ENCODE data around the gene RNF11.

Gene RNF11

DNA sequence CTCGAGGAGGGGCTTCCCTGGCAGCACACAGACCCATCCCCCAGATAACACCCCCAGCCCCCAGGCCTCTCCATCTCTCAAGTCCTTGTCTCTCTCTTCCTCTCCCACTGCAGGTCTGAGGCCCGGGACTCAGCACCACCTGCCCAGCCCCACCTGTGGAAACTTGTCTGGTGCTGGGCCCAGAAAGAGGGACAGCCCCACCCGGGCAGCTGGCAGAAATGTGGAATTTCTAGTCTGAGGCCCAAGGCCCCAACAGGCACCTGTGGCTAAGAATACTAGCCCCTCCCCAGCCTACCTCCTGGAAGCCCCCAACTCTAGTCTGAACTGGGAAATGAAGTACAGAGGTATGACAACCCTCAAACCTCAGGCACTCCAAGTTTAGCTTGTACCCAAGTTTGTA, 78.9 kb downstream of the RNF11 start:
- no peak for DNase-seq (ENCODE audit: low read depth)

DNA sequence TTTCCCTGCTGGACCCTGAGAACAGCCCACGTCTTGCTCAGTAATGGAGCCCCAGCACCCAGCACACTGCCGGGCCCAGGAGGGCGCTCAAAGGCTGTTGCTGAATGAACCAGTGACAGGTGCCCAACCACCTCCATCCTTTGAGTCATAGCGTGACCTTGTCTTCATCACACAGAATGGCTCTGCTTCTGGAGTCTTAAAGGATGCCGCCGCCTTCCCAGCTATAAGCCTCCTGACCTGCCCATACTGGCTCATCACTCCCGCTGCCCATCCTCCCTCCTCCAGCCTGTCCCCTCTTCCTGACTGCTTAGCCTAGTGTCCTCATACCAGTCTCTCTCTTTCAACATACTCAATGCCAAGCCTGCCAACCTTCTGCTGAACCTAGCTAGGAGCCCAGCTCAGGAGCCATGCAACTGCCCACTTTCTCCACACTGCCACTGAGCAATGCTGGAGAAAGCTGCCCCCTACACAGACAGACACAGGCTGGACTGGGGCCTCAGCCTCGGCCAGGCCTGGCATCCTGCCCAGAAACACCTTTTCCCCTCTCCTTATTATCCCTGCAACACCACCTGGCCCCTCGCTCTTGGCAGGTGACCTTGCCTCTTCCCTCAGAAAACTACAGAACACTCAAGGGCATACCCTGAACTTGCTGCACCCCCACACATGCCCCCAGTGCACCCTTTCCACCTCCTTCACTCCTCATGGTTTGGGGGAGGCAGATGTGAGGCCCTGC, 80.2 kb downstream of the RNF11 start:
- DNase-seq (ENCODE audit: low read depth), result no peak

DNA sequence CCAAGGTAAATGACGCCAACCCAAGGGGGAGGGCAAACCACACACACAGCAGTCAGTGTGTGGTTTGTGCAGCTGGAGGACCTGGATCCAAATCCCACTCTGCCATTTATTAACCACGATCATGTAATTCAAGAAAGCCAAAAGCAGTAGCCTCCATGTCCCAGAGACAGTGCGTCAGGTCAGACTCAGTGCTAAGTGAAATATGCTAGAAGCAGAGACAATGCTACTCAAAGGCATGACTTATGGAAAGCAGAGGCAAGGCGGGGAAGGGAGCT, 80.7 kb downstream of the RNF11 start:
- DNase-seq (ENCODE audit: low read depth), result no peak

DNA sequence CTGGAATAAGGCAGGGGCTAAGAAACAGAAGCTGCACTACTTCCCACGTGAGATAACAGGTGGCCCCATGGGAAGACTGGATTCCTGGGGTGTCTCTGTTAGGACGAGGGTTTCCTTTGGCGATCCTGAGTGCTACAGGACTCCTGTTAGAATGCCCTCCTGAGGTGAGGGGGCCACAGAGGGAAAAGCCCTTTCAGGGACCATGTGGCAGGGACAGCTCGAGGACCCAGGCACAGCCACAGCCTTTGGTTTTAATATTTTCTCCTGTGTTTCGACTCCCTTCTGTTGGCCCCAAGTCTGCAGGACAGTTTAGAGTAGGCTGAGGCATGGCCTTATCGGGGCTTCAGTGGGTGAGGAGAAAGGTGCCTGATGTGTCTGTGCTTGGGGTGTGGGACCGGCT, 81.7 kb downstream of the RNF11 start:
- DNase-seq (ENCODE audit: low read depth), result no peak

DNA sequence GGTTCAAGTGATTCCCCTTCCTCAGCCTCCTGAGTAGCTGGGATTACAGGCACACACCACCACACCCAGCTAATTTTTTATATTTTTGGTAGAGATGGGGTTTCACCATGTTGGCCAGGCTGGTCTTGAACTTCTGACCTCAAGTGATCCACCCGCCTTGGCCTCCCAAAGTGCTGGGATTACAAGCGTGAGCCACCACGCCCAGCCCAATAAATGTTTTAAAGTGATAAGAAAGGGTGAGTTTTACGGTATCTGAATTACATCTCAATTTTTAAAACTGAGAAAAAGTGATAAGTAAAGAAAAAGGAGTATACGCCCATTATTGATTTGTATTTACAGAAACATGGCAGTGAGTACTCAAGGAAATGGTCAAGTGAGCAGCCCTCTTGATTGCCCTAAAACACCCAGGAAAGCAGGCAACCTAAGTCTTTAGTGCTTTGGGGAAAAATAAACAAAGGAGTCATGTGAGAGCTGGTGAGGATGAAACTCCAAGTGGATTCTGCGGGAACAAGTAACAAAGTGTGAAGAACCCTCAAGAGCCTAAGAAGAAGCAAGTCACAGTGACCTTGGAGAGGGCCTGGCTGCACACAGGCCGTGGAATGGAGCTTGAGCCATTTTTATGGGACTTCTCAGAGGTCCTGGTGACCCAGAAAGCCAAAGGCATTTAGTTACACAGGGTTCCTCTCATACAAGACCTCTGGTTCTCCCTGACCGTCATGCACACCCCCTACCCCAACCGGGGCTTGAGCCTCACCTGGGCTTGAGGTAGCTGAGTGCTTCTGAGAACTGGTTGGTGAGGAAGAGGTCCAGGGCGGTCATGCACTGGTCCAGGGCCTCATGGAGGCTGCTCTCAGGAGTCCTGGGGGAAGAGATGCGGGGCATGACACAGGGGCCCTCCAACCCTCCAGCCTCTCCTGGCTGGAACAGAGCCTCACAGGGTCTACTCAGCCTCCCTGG, 85.2 kb downstream of the RNF11 start:
- DNase-seq (ENCODE audit: low read depth), result no peak

DNA sequence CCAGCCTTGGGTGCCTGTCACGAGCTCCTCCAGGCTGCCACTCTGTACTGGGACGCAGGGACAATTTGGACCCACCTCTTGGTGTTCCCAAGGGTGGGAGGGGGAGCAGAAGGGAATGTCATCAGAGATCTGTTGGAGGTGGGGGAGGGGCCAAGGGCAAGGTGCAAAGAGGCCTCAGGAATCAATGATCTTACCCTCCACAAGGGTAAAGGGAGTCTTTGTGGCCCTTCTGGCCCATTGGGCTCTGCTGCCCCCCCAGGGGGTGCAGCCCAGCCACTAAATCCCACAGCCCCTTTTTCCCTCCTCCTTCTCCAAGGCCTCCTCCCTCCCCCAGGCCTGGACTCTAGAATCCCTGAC, 85.8 kb downstream of the RNF11 start:
- DNase-seq (ENCODE audit: low read depth), result no peak

DNA sequence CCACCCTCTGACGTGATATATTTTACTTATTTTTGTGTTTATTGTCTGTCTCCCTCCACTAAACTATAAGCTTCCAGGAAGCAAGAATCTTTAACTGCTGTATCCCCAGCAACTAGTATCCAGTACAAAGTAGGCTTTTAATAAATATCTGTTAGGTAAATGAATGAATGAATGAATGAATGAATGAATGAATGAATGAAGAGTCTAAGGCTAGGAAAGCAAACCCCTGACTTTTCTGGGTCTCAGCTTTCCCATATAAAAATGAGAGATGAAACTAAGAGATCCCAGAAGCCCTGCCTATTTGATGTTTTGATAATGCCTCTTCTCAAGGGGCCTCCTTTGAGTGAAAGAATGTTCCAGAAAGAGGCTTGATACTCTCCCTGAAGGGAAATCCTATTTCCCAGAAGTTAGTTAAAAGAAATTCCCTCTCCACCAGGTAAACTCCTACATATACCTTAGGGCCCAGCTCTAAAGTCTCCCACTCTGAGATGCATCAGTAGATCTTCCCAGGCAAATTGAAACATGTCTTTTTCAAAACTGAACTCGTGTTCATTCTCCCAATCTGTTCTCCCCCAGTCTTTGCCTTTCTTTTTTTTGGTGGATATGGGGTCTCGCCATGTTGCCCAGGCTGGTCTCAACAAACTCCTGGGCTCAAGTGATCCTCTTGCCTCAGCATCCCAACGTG, 86.5 kb downstream of the RNF11 start:
- no peak for DNase-seq (ENCODE audit: low read depth)
